Mesodermal cell (in vitro differentiated cells): Measurements from ENCODE around the gene SPAG6.

Experiments
- H3K27ac ChIP-seq: 2 replicates; pipeline ENCODE4 v1.7.0; 2013; ENCODE audit warnings: mild to moderate bottlenecking, low read depth, low read length, moderate library complexity; ENCODE audit not compliant: severe bottlenecking
- H3K36me3 ChIP-seq: 2 replicates; pipeline ENCODE4 v1.7.1; 2013; ENCODE audit warnings: mild to moderate bottlenecking, low read length, moderate library complexity; ENCODE audit not compliant: control insufficient read depth, insufficient read depth
- H3K4me1 ChIP-seq: one replicate; pipeline ENCODE4 v1.7.1; 2013; ENCODE audit warnings: mild to moderate bottlenecking, low read length; ENCODE audit not compliant: insufficient read depth, control insufficient read depth, poor library complexity, severe bottlenecking
- H3K4me3 ChIP-seq: 2 replicates; pipeline ENCODE4 v1.7.0; 2013; ENCODE audit warnings: low read length, control low read depth, mild to moderate bottlenecking; ENCODE audit not compliant: insufficient read depth, poor library complexity, severe bottlenecking; ENCODE audit errors: extremely low read depth
- H3K9me3 ChIP-seq: 2 replicates; pipeline ENCODE4 v1.7.1; 2013; ENCODE audit warnings: mild to moderate bottlenecking, low read length, moderate library complexity; ENCODE audit not compliant: control insufficient read depth
- WGBS, 2 experiments: methylation state at CpG; one replicate each; pipeline ENCODE4 v1.1.5; 2013; ENCODE audit warnings: missing lambda C conversion rate in 2 of 2; ENCODE audit not compliant: insufficient coverage in 2 of 2; 5-methylcytosine and 5-hydroxymethylcytosine counted together

Gene SPAG6

DNA sequence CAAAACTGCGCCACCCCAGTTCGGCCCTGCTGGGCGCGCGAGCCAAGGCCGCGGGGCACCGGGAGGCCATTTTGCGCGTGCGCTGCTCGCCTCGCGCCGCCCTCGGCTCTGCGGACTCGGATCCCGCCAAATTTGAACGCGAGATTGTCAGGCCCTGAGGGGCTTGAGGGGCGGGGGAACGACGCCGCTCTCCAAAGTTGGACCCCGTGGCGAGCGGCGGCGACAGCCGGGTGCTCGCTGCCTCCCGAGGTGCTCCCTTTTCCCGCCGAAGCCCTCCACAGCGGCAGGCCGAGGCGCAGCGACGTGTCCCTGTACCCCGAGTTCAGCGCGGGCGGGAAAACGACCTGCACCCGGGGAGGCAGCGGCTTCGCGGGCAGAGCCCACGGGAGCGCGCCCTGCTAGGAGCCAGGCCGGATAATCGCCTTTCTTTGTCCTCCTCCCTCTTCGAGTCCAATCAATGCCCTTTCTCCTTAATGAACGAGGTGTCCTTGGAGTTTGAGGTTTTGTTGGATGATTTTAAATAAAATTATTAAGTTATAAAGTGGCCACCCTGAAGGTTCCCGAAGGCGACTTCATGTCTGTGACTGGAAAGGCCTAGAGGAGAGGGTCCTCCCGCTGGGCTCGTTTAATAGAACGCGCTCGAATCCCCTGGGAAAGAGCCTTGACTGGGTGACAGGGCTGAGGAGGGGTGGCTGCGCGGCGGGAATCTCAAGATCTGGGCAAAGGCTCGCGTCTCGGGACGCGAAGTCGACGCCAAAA, 10.7 kb upstream of the SPAG6 start:
- Histone ChIP-seq H3K4me3 (peak overlapping the region; percentile 29), H3K27ac (no peak overlapping the region), H3K9me3 (peaks cover 6% of the 10 kb centered on the region), H3K4me1 (no peaks in the 10 kb centered on the region), H3K36me3 (peaks cover 6% of the 10 kb centered on the region)
- 1 to 2% methylated on average over 59 of the region's 73 CpGs for WGBS, 2 experiments

DNA sequence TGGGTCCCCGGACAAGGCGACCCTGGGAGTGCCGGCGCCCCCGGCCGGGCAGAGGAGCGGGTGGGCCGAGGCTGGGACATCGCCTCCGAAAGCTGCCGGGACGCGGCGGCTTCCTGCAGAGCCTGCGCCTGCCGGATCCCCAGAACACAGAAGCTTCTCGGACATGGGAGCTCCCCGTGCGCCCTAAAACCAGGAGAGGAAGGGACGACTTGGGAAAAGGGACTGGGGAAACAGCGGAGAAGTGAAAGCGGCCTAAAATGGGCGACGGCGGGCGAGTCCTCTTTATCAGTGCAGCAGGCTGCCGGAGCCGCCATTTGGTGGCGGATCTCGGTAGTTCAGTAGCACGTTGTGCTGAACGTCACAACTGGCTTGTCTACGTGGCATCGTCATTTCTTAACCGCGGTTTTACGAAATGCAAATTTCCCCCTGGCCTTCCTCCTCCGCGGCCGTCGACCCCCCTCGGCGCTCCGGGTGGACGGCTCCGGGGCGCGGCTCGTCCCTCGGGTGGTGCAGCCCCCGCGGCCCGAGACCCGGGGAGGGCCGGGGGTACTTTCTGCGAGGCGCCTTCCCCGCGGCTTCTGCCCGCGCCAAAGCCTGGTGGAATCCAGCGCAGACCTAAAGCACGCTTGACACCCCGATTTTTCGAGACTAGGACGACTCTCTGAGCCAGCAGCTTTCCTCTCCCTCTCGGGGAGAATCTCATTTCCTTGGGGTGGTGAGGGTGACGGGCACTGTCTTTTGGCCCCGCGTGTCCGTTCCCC, 9.9 kb upstream of the SPAG6 start:
- no peaks in the 10 kb centered on the region for H3K36me3 ChIP-seq
- H3K9me3 ChIP-seq = peaks cover 6% of the 10 kb centered on the region
- H3K4me1 ChIP-seq = no peaks in the 10 kb centered on the region
- WGBS, 2 experiments = 1% methylated on average over 62 of the region's 71 CpGs
- no peak overlapping the region for H3K27ac ChIP-seq
- peak overlapping the region; percentile 29 for H3K4me3 ChIP-seq

DNA sequence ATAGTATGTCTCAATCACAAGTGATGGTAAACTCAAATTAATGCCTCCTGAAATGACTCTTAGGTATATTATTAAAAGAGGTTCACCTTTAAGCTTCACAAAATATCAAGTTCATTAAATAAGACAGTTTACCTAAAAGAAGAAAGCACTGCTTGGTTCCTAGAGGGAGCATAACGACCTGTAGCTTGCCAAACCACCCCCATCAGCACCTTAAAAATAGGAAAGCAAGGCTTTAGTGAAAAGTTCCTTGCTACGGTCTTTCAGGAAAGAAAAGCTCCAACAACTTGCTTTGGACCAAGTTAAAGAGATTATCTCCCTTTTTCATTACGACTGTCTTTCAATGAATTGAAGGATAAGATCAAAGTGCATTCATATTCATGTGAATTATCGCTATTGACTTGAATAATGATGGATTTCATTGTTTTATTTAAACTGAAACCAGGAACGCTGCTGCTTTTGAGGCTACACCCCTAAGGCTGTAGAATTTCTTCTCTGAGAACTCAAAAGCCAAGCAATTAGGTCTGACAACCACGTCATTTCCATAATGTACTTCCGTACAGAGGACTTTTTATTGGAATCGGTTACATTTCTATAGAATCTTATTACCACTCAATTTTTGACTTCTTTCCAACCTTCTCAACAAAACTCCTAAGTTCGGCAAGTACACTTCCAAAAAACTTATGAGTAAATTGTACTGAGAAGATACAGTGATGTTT, 7.0 kb upstream of the SPAG6 start:
- H3K36me3 ChIP-seq = no peaks in the 10 kb centered on the region
- no peak overlapping the region for H3K27ac ChIP-seq
- 0 to 4% methylated on average over 2 to 4 of the region's 9 CpGs for WGBS, 2 experiments
- H3K4me3 ChIP-seq = no peak overlapping the region
- no peaks in the 10 kb centered on the region for H3K4me1 ChIP-seq
- H3K9me3 ChIP-seq = peaks cover 6% of the 10 kb centered on the region

- no peaks in the 10 kb centered on the region for H3K36me3 ChIP-seq
- no peak overlapping the region for H3K4me3 ChIP-seq
- H3K9me3 ChIP-seq = peaks cover 6% of the 10 kb centered on the region
- no peak overlapping the region for H3K27ac ChIP-seq
- no peaks in the 10 kb centered on the region for H3K4me1 ChIP-seq
These were observed 6.4 kb upstream of the SPAG6 start for GRCh38 chr10:22338931-22339330.

- no peak overlapping the region for H3K27ac ChIP-seq
- H3K36me3 ChIP-seq = no peaks in the 10 kb centered on the region
- H3K4me3 ChIP-seq = peak overlapping the region; percentile 59
- no peaks in the 10 kb centered on the region for H3K4me1 ChIP-seq
- WGBS, 2 experiments = 0 to 1% methylated on average over 10 to 11 of the region's 13 CpGs
- H3K9me3 ChIP-seq = no peaks in the 10 kb centered on the region
These were observed 5.5 kb upstream of the SPAG6 start for GRCh38 chr10:22339761-22340328.

- Histone ChIP-seq H3K36me3 (no peaks in the 10 kb centered on the region), H3K27ac (peak overlapping the region; percentile 58), H3K9me3 (no peaks in the 10 kb centered on the region), H3K4me3 (peak overlapping the region; percentile 59), H3K4me1 (no peaks in the 10 kb centered on the region)
- WGBS, 2 experiments = 0 to 1% methylated on average over 51 to 53 of the region's 98 CpGs
These were observed 4.7 kb upstream of the SPAG6 start for GRCh38 chr10:22340329-22341189.

DNA sequence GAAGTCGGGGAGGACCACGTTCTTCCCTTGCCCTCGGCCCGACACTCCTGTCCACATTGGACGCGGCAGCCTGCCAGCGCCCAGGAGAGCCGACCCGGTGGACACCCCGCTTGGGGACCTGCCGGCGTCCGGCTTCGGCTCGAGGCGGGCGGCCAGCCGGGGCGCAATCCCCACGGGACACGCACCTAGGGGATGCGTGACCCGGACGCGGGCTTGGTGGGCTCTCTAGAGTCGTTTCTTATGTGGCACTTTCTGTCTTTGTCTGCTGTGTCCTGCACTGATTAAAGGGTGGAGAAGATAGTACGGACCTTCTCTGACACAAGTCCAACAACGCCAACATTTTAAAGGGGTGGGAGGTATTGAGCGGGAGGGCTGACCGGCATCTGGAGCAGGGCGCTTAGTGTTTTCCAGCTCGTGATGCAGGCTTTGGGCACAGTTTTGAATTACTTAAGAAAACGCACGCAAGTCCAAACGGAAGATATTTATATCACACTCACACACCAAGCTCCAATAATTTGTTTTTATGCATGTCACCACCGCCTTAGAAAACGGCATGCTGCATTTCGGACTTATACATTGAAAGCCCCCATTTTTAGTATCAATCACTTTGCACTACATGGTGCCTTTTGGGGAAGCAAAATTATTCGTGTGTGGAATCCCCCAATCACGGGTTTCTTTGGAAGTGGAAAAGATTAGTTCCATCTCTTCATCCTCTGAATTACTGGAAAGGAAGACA, 3.9 kb upstream of the SPAG6 start:
- Histone ChIP-seq H3K36me3 (no peaks in the 10 kb centered on the region), H3K27ac (no peak overlapping the region), H3K9me3 (no peaks in the 10 kb centered on the region), H3K4me3 (peak overlapping the region; percentile 59), H3K4me1 (no peaks in the 10 kb centered on the region)
- WGBS, 2 experiments = 1 to 2% methylated on average over 19 to 30 of the region's 40 CpGs

DNA sequence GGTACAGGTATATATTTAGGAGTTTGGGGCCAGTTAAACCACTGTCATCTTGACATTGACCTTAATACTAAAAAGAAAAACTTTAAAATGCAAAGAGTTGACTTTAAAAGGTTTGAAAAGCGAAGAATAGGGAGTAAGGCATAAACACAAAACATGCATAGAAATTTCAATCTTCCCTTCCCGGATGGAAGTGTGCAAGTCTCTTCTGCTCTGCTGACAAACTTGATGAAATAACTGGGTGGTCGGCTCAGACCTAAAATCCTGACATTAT, 3.4 kb upstream of the SPAG6 start:
- Histone ChIP-seq H3K27ac (no peak overlapping the region), H3K9me3 (no peaks in the 10 kb centered on the region), H3K36me3 (no peaks in the 10 kb centered on the region), H3K4me3 (no peak overlapping the region), H3K4me1 (no peaks in the 10 kb centered on the region)
- WGBS, 2 experiments = no CpG with 5 or more reads among the region's 3 CpGs

DNA sequence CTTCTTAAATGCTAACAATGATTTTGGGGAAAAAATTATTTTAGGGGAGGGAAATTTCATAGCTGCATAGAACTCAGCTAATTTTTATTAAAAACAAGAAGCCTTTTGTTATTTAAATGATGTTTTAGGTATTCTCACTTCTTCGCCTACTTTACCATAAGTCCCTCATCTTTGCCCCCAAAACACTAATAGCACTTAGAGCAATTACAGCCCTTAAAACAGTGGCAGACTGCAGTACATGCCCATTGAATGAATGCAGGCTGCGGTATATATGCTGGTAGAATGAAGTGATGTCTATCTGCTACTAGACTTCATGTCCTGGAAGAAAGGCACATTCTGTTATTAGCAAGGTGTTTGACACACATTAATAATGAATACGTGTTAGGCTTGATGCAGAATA, 2.9 kb upstream of the SPAG6 start:
- H3K4me3 ChIP-seq = no peak overlapping the region
- no peak overlapping the region for H3K27ac ChIP-seq
- WGBS, 2 experiments = 0% methylated on average over 1 of the region's 3 CpGs; no CpG with 5 or more reads in 1 of the 2 experiments
- H3K36me3 ChIP-seq = no peaks in the 10 kb centered on the region
- no peaks in the 10 kb centered on the region for H3K9me3 ChIP-seq
- H3K4me1 ChIP-seq = no peaks in the 10 kb centered on the region

DNA sequence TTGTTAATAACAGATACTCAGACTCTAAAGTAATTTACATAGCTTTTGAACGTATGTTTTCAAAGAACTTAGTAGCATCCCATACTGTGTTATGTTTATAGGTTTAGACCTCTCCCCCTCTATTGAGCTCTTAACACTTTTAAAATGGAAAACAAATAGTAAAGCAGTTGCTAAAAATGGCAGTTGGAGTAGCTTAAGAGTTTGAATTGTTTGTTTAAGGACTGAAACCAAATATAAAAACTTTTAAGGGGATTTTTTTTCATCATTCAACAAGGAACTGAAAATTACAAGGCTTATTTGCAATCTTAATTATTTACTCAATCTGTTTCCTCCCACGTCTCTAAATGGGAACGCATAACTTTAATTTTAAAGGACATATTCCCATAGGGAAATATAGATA, 1.6 kb upstream of the SPAG6 start:
- H3K4me1 ChIP-seq = no peaks in the 10 kb centered on the region
- no peaks in the 10 kb centered on the region for H3K36me3 ChIP-seq
- no CpG with 5 or more reads among the region's 3 CpGs for WGBS, 2 experiments
- H3K9me3 ChIP-seq = no peaks in the 10 kb centered on the region
- no peak overlapping the region for H3K27ac ChIP-seq
- H3K4me3 ChIP-seq = no peak overlapping the region
